Lung (tissue), 12 donors: ENCODE measurements around the gene ZNF91. TPM values are rescaled to one million over a fixed set of nuclear protein-coding genes. Genes with fewer than 3 reads are reported as not detected.

Source experiments
- ATAC-seq: fragments of 200-7000 bp; cut with Tn5 transposase; one replicate; pipeline ENCODE4 v1.9.1; 2020; ENCODE audit warnings: moderate number of reproducible peaks; ENCODE audit not compliant: insufficient read depth, low FRiP score
- DNase-seq, 3 donors: peaks; one replicate each; pipeline ENCODE4 v3.0.0-alpha.2; 2013 to 2017
- H3K27ac ChIP-seq, 2 donors: one replicate each; pipeline ENCODE4 v1.5.1; 2013; ENCODE audit warnings: mild to moderate bottlenecking in 2 of 2, moderate library complexity in 2 of 2, control low read depth in 1 of 2, inconsistent platforms in 1 of 2, low read depth in 1 of 2, low read length in 1 of 2
- H3K27me3 ChIP-seq, 3 donors: one replicate each; pipeline ENCODE4 v1.5.1; 2013; ENCODE audit warnings: low read length in 2 of 3; ENCODE audit not compliant: control insufficient read depth in 3 of 3, insufficient read depth in 3 of 3
- H3K36me3 ChIP-seq, 4 donors: one replicate each; pipeline ENCODE4 v1.5.1; 2013; ENCODE audit warnings: low read length in 4 of 4, mild to moderate bottlenecking in 1 of 4, moderate library complexity in 1 of 4; ENCODE audit not compliant: control insufficient read depth in 4 of 4, insufficient read depth in 4 of 4
- H3K4me1 ChIP-seq, 5 donors: one replicate each; pipeline ENCODE4 v1.5.1; 2013; ENCODE audit warnings: low read length in 5 of 5, mild to moderate bottlenecking in 2 of 5, moderate library complexity in 1 of 5; ENCODE audit not compliant: control insufficient read depth in 5 of 5, insufficient read depth in 5 of 5
- H3K4me3 ChIP-seq: one replicate; pipeline ENCODE4 v1.5.1; 2013; ENCODE audit warnings: mild to moderate bottlenecking, control low read depth, moderate library complexity
- H3K9ac ChIP-seq, 2 donors: one replicate each; pipeline ENCODE4 v1.5.1; 2013; ENCODE audit warnings: low read length in 2 of 2, control low read depth in 1 of 2; ENCODE audit not compliant: insufficient read depth in 1 of 2
- H3K9me3 ChIP-seq, 4 donors: one replicate each; pipeline ENCODE4 v1.5.1; 2013; ENCODE audit warnings: low read length in 3 of 4, mild to moderate bottlenecking in 1 of 4, moderate library complexity in 1 of 4; ENCODE audit not compliant: control insufficient read depth in 4 of 4, insufficient read depth in 3 of 4
- CTCF ChIP-seq: IDR thresholded peaks from 2 replicates; pipeline ENCODE4 v1.5.1; 2012; ENCODE audit warnings: mild to moderate bottlenecking; ENCODE audit errors: control extremely low read depth, extremely low read depth
- WGBS, 2 donors: extraction: QIAGEN DNeasy Blood & Tissue Kit; methylation state at CpG; one replicate each; pipeline ENCODE4 v1.1.7; 2013; 5-methylcytosine and 5-hydroxymethylcytosine counted together
- polyA plus RNA-seq, 2 donors: library from polyadenylated mRNA; stranded (reverse); fragments of 200-250 nt; gene quantifications; one replicate each; pipeline ENCODE4 v1.2.1, GENCODE V29; 2013
- total RNA-seq, 2 donors: library from RNA; depleted of rRNA in 1 of 2; stranded (reverse); fragments of >200 nt in 1 of 2; gene quantifications; one replicate each; pipeline ENCODE4 v1.2.1, GENCODE V29; 2014 to 2021
- donor health status: control.
- donor health status: control.
- donor health status: Bipolar disorder and iron deficiency.
- donor health status: healthy.
- donor health status: DM: yes; HTN: yes; CAD: no.

Gene ZNF91
- total and polyA plus RNA-seq, 4 donors: 5.0 to 172 (median 24.8) TPM

GRCh38 chr19:23318143-23318542 lies 77.1 kb downstream of the ZNF91 start:
- no peak overlapping the region for H3K9ac ChIP-seq
- H3K27me3 ChIP-seq: no peaks in the 10 kb centered on the region
- no peak for DNase-seq
- no peak for ATAC-seq
- TF ChIP-seq CTCF: no peak
- no peaks in the 10 kb centered on the region for H3K36me3 ChIP-seq
- H3K4me3 ChIP-seq: no peak overlapping the region
- no peaks in the 10 kb centered on the region for H3K4me1 ChIP-seq
- no peak overlapping the region for H3K27ac ChIP-seq
- H3K9me3 ChIP-seq: peaks cover 0 to 13% (median 6%) of the 10 kb centered on the region in 4 donors
- 93 to 100% methylated on average over 1 of the region's 1 CpG for WGBS, 2 donors

GRCh38 chr19:23315286-23315685 lies 80.0 kb downstream of the ZNF91 start:
- H3K4me3 ChIP-seq: no peak overlapping the region
- no peaks in the 10 kb centered on the region for H3K27me3 ChIP-seq
- H3K9me3 ChIP-seq: peaks cover 0 to 15% (median 4%) of the 10 kb centered on the region in 4 donors
- H3K4me1 ChIP-seq: no peaks in the 10 kb centered on the region
- no peaks in the 10 kb centered on the region for H3K36me3 ChIP-seq
- TF ChIP-seq CTCF: no peak
- 82 to 86% methylated on average over 2 of the region's 2 CpGs for WGBS, 2 donors
- no peak overlapping the region for H3K9ac ChIP-seq
- no peak for ATAC-seq
- DNase-seq: no peak
- H3K27ac ChIP-seq: no peak overlapping the region

GRCh38 chr19:23314505-23315251 lies 80.6 kb downstream of the ZNF91 start:
- peaks cover 0 to 15% (median 4%) of the 10 kb centered on the region in 4 donors for H3K9me3 ChIP-seq
- DNase-seq: no peak
- 70 to 74% methylated on average over 4 of the region's 4 CpGs for WGBS, 2 donors

More at GRCh38 chr19:23314505-23315251, 80.6 kb downstream of the ZNF91 start:
- Histone ChIP-seq H3K27me3 (no peaks in the 10 kb centered on the region), H3K4me1 (no peaks in the 10 kb centered on the region), H3K36me3 (no peaks in the 10 kb centered on the region), H3K9ac (no peak overlapping the region), H3K27ac (no peak overlapping the region), H3K4me3 (no peak overlapping the region)
- TF ChIP-seq CTCF: no peak
- ATAC-seq: no peak
